Ecto neural progenitor cell (in vitro differentiated cells): ENCODE measurements around the gene ANGEL2.

Experiments used
- DNase-seq: peaks from one replicate; pipeline ENCODE4 v3.0.0-alpha.2; 2018; ENCODE audit warnings: low spot score

ANGEL2 gene

GRCh38 chr1:212951126-212951946 lies 64.3 kb downstream of the ANGEL2 start:
- peak; percentile 60 for DNase-seq

DNA sequence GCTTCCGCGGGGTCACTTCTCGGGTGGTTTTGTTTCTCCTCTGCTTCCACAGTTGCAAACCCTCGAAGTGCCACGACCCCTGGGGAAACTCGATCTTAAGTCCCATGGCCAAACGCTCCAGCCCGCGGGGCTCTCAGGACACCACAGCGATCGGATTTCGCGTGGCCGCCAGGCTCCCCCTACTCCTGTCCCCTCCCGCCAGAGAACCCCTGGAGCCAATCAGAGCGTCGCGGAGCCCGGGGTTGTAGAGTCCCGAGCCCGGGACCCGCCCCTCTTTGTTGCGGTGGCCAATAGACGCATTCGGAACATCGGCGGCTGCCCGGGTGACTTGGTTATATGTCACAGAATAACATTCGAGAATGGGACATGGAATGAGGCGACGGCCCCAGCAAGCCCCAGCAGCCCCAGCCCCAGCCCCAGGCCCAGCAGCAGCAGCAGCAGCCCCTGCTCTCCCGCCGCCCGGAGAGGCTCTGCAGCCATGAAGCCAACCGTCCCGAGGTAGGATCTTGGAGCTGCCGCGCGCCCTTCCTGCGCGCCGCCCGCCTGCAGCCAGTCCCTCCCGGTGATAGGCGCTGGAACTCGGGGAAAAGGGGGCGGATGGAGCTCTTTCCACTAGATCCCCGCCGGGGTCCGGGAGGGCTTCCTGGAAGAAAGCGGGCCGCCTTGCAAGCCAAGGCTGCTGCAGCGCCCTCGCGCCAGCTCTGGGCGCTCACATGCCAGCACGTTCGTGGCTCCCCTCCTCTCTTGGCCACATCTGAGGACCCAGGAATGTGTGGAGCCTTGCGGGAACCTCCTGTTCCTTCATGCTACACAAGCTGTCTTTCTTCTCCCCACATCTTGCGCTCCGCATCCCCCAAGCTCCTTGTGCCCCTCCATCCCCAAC lies 65.2 kb downstream of the ANGEL2 start, which contains the start of gene VASH2:
VASH2 (plus strand) TSS at position 299 of the 883 bp plus-strand sequence. CDS start 1,002 bp downstream, outside the sequence.
- peak; percentile 91 for DNase-seq

DNA sequence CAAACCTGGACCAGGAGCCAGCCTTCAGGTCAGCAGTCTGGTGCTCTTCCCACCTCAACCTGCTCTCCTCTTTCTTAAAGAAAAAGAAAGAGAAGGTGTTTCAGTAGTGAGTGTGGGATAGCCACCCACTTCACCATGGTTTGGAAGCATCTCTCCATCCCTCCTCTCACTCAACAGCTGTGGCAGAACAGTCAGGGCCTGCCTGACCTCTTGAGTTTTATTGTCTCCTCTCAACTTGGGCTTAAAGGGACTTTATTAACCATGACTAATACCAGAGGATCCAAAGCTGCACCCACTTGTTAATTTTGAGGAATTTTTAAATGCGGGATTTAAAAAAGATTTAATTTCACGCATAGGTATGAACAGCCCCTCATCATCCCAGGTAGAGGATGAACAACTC lies 65.9 kb downstream of the ANGEL2 start:
- no peak for DNase-seq

GRCh38 chr1:212946872-212947271 lies 68.8 kb downstream of the ANGEL2 start:
- DNase-seq: no peak

DNA sequence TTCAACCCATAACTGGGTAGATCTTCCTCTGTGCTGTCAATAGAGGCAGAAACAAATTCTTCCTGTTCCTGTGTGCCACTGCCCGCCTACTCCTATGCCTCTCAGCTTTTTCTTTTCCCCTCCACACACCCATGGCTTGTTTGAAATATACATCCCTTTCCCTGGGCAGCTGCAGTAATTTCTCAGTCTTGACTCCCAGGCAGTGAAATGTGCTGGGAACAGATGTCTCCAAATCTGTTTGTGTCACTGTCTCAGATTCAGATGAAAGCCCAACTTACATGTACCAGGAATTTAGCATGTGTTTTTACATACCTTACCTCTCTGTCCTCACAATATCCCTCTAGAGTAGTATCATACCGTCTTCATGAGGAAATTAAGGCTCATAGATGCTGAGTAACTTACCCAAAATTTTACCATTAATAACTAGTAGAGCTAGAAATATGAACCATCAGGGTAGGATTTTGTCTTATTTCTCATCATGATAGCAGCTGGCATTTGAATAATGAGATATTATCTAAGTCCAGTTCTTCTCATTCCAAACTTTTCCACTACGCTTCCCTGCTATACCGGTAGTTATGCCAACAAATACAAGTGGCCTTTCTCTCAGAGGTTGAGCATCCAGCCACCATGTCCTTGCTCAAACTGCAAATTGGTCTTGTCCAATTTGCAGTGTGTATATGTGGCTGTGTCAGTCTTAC lies 70.1 kb downstream of the ANGEL2 start:
- DNase-seq: no peak

GRCh38 chr1:212945056-212945455 lies 70.6 kb downstream of the ANGEL2 start:
- no peak for DNase-seq

DNA sequence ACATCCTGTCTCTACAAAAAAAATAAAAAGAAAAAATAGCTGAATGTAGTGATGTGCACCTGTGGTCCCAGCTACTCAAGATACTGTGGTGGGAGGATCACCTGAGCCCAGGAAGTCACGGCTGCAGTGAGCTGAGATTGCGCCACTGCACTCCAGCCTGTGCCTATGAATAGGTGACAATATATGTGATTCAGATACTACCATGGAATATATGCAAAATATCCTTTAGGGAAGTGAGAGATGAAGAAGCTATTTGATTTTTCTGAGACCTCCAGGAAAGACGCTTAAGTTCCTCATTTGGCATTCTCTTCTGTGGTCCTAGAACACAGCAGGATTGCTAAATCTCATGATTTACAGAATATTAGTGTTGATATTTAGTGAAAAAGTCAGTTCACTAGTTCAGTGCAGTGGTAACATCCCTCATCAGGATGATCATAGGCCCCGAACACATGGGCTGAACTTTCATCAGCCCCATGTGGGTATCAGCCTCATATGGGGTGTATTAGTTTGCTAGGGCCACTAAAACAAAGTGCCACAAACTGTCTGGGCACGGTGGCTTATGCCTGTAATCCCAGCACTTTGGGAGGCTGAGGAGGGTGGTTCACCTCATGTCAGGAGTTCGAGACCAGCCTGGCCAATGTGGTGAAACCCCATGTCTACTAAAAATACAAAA lies 71.3 kb downstream of the ANGEL2 start:
- no peak for DNase-seq

DNA sequence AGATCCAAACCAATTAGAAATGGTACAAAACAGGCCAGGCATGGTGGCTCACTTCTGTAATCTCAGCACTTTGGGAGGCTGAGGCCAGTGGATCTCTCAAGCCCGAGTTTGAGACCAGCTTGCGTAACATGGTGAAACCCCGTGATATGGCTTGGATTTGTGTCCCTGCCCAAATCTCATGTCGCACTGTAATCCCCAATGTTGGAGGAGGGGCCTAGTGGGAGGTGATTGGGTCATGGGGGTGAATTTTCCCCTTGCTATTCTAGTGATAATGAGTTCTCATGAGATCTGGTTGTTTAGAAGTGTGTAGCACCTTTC lies 72.3 kb downstream of the ANGEL2 start:
- no peak for DNase-seq

GRCh38 chr1:212942679-212943392 lies 72.8 kb downstream of the ANGEL2 start:
- no peak for DNase-seq
